ENCODE results near the gene CCDC24. TPM values are rescaled to one million over a fixed set of nuclear protein-coding genes. Genes with fewer than 3 reads are reported as not detected.

Gene CCDC24
- total RNA-seq, 2 donors from 2014 or later = 0.99 to 1.4 TPM

- ATAC-seq (replicated peaks in 1 of 2) = no peak
- no peak overlapping the region for H3K4me3 Mint-ChIP-seq
- H3K27ac Mint-ChIP-seq = no peak overlapping the region
- H3K4me1 Mint-ChIP-seq (ENCODE audit: low read depth) = no peaks in the 10 kb centered on the region
- H3K9me3 Mint-ChIP-seq = no peaks in the 10 kb centered on the region
- no peak for DNase-seq
- H3K36me3 Mint-ChIP-seq (ENCODE audit: insufficient read depth in 2 of 2) = peaks cover 4 to 5% of the 10 kb centered on the region in 2 donors
- no peaks in the 10 kb centered on the region for H3K27me3 Mint-ChIP-seq (ENCODE audit: low read depth)
These were observed 8.8 kb downstream of the CCDC24 start for GRCh38 chr1:44000122-44000665.

GRCh38 chr1:44002165-44002564 lies 10.8 kb downstream of the CCDC24 start:
- Mint-ChIP-seq H3K9me3 (no peaks in the 10 kb centered on the region), H3K4me1 (ENCODE audit: low read depth) (no peaks in the 10 kb centered on the region), H3K4me3 (no peak overlapping the region), H3K27ac (no peak overlapping the region), H3K27me3 (ENCODE audit: low read depth) (no peaks in the 10 kb centered on the region), H3K36me3 (ENCODE audit: insufficient read depth in 2 of 2) (peaks cover 4 to 5% of the 10 kb centered on the region in 2 donors)
- DNase-seq (no peak), ATAC-seq (replicated peaks in 1 of 2) (no peak)

GRCh38 chr1:44002606-44003157 lies 11.3 kb downstream of the CCDC24 start:
- H3K27ac Mint-ChIP-seq = no peak overlapping the region
- H3K27me3 Mint-ChIP-seq (ENCODE audit: low read depth) = no peaks in the 10 kb centered on the region
- no peak for ATAC-seq (replicated peaks in 1 of 2)
- no peak overlapping the region for H3K4me3 Mint-ChIP-seq
- DNase-seq = no peak
- peaks cover 4 to 5% of the 10 kb centered on the region in 2 donors for H3K36me3 Mint-ChIP-seq (ENCODE audit: insufficient read depth in 2 of 2)
- no peaks in the 10 kb centered on the region for H3K4me1 Mint-ChIP-seq (ENCODE audit: low read depth)
- H3K9me3 Mint-ChIP-seq = no peaks in the 10 kb centered on the region

- Mint-ChIP-seq H3K9me3 (no peaks in the 10 kb centered on the region), H3K27me3 (ENCODE audit: low read depth) (no peaks in the 10 kb centered on the region), H3K4me1 (ENCODE audit: low read depth) (no peaks in the 10 kb centered on the region), H3K27ac (no peak overlapping the region), H3K36me3 (ENCODE audit: insufficient read depth in 2 of 2) (peaks cover 0 to 2% of the 10 kb centered on the region in 2 donors), H3K4me3 (no peak overlapping the region)
- DNase-seq = no peak
- ATAC-seq (replicated peaks in 1 of 2) = no peak
These were observed 16.9 kb downstream of the CCDC24 start for GRCh38 chr1:44008259-44008658.

- H3K36me3 Mint-ChIP-seq (ENCODE audit: insufficient read depth in 2 of 2) = peaks cover 0 to 2% of the 10 kb centered on the region in 2 donors
- no peak for DNase-seq
- H3K27ac Mint-ChIP-seq = no peak overlapping the region
- H3K4me3 Mint-ChIP-seq = no peak overlapping the region
- no peak for ATAC-seq (replicated peaks in 1 of 2)
- peaks cover 15% of the 10 kb centered on the region for H3K4me1 Mint-ChIP-seq (ENCODE audit: low read depth)
- no peaks in the 10 kb centered on the region for H3K9me3 Mint-ChIP-seq
- no peaks in the 10 kb centered on the region for H3K27me3 Mint-ChIP-seq (ENCODE audit: low read depth)
These were observed 19.6 kb downstream of the CCDC24 start for GRCh38 chr1:44010935-44011471.

- DNase-seq (no peak), ATAC-seq (replicated peaks in 1 of 2) (no peak)
- H3K27me3 Mint-ChIP-seq (ENCODE audit: low read depth) = no peaks in the 10 kb centered on the region
- H3K4me1 Mint-ChIP-seq (ENCODE audit: low read depth) = peaks cover 15% of the 10 kb centered on the region
- H3K27ac Mint-ChIP-seq = no peak overlapping the region
- no peaks in the 10 kb centered on the region for H3K9me3 Mint-ChIP-seq
- H3K4me3 Mint-ChIP-seq = no peak overlapping the region
- peaks cover 0 to 2% of the 10 kb centered on the region in 2 donors for H3K36me3 Mint-ChIP-seq (ENCODE audit: insufficient read depth in 2 of 2)
These were observed 21.0 kb downstream of the CCDC24 start for GRCh38 chr1:44012404-44012803.

DNA sequence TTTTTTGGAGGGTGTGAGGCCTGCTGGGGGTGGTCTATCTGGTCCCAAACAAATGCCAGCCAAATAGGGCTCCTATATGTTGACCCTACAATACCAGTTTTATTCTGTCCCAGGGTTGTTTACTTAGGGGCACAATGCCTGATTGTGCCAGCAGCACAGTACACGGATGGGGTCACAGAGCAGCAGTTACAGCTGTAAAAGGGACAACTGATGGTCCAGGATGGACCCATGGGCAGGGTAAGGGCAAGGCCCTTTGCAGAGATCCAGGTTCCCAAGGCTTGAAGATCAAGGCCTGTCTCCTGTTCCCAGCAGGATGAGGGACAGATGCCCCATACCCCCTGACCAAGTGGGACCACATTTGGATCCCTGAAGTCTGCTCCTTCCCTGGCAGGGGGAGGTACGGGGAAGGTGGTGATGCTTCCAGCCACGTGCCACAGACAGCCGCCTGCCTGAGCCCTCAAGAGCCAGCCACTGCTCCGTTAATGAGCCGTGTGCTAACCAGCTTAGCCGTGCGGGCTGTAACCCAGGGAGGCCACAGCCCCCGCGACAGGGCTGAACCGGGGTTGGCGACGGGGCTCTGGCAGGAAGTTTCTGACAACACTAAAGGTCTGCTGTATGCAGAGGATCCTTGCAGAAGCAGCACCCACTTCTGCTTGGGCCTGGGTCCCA lies 21.7 kb downstream of the CCDC24 start:
- Mint-ChIP-seq H3K27me3 (ENCODE audit: low read depth) (no peaks in the 10 kb centered on the region), H3K4me1 (ENCODE audit: low read depth) (peaks cover 15% of the 10 kb centered on the region), H3K4me3 (no peak overlapping the region), H3K27ac (no peak overlapping the region), H3K9me3 (no peaks in the 10 kb centered on the region), H3K36me3 (ENCODE audit: insufficient read depth in 2 of 2) (peaks cover 1 to 2% of the 10 kb centered on the region in 2 donors)
- DNase-seq (no peak), ATAC-seq (replicated peaks in 1 of 2) (no peak)

- Mint-ChIP-seq H3K4me3 (no peak overlapping the region), H3K9me3 (no peaks in the 10 kb centered on the region), H3K27me3 (ENCODE audit: low read depth) (no peaks in the 10 kb centered on the region), H3K4me1 (ENCODE audit: low read depth) (peaks cover 15% of the 10 kb centered on the region), H3K27ac (no peak overlapping the region), H3K36me3 (ENCODE audit: insufficient read depth in 2 of 2) (peaks cover 1 to 2% of the 10 kb centered on the region in 2 donors)
- ATAC-seq (replicated peaks in 1 of 2) (no peak), DNase-seq (no peak)
These were observed 22.6 kb downstream of the CCDC24 start for GRCh38 chr1:44013949-44014348.

DNA sequence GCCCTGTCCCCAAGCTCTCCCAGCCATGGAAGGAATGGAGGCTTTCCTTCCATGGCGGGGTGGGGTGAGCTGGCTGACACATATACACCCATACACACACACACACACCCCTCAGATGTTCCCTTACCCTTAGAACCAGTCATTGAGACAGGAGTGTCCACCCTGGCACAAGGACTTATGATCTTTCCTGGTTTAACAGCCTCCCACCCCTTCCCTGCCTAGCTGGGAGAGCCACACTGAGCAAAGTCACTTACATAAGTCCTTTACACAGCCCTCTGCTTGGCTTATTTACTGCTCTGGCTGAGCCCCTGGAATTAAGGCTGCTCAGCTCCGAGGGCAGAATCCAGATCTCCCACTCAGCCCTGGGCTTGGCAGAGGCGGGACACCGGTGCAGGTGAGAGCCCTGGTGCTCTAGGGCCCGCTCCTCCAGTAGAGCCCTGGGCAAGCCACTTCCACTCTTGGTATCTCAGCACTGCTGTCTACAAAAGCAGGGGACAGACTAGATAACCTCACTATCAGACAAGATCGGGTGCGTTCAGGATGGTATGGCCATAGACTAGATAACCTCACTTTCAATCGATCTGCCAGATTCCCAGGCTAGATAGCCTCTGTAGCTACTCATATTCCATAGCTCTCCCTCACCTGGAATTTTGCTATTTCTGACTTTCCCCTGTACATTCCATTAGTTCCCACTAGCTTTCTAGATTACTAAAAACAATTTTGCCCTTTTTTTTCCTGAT lies 23.1 kb downstream of the CCDC24 start:
- DNase-seq = no peak
- H3K27me3 Mint-ChIP-seq (ENCODE audit: low read depth) = no peaks in the 10 kb centered on the region
- H3K27ac Mint-ChIP-seq = no peak overlapping the region
- no peaks in the 10 kb centered on the region for H3K9me3 Mint-ChIP-seq
- ATAC-seq (replicated peaks in 1 of 2) = no peak
- H3K4me3 Mint-ChIP-seq = no peak overlapping the region
- H3K36me3 Mint-ChIP-seq (ENCODE audit: insufficient read depth in 2 of 2) = peaks cover 1 to 2% of the 10 kb centered on the region in 2 donors
- H3K4me1 Mint-ChIP-seq (ENCODE audit: low read depth) = peaks cover 15% of the 10 kb centered on the region

DNA sequence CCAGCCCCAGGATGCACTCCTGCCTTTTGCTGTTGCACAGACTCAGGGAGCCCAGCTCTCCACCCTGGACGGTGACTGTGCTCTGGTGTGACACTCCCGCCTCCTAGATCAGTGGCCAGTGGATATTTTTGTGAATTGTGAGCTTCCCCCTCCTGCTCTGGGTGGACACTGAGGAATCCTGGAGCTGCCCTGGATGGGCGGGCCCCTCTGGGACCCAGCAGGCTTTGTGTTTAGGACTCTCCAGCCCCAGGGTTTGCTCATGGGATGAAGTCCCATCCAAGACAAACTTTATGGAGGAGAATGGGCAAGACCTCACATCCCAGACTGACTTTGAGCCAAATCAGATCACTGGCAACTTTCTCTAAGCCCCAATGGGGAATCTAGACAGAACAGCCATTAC lies 23.8 kb downstream of the CCDC24 start:
- Mint-ChIP-seq H3K4me1 (ENCODE audit: low read depth) (peaks cover 15% of the 10 kb centered on the region), H3K9me3 (no peaks in the 10 kb centered on the region), H3K27ac (no peak overlapping the region), H3K4me3 (no peak overlapping the region), H3K36me3 (ENCODE audit: insufficient read depth in 2 of 2) (peaks cover 0 to 1% of the 10 kb centered on the region in 2 donors), H3K27me3 (ENCODE audit: low read depth) (no peaks in the 10 kb centered on the region)
- no peak for ATAC-seq (replicated peaks in 1 of 2)
- DNase-seq = no peak

GRCh38 chr1:44016041-44016889 lies 24.9 kb downstream of the CCDC24 start:
- DNase-seq = no peak
- Mint-ChIP-seq H3K4me1 (ENCODE audit: low read depth) (peaks cover 15% of the 10 kb centered on the region), H3K4me3 (no peak overlapping the region), H3K36me3 (ENCODE audit: insufficient read depth in 2 of 2) (peaks cover 1 to 2% of the 10 kb centered on the region in 2 donors), H3K27ac (no peak overlapping the region), H3K9me3 (no peaks in the 10 kb centered on the region), H3K27me3 (ENCODE audit: low read depth) (no peaks in the 10 kb centered on the region)
- no peak for ATAC-seq (replicated peaks in 1 of 2)

- no peak overlapping the region for H3K27ac Mint-ChIP-seq
- no peak for DNase-seq
- peaks cover 3 to 4% of the 10 kb centered on the region in 2 donors for H3K36me3 Mint-ChIP-seq (ENCODE audit: insufficient read depth in 2 of 2)
- ATAC-seq (replicated peaks in 1 of 2) = no peak
- H3K27me3 Mint-ChIP-seq (ENCODE audit: low read depth) = no peaks in the 10 kb centered on the region
- H3K9me3 Mint-ChIP-seq = no peaks in the 10 kb centered on the region
- no peak overlapping the region for H3K4me3 Mint-ChIP-seq
- H3K4me1 Mint-ChIP-seq (ENCODE audit: low read depth) = peaks cover 15% of the 10 kb centered on the region
These were observed 25.5 kb downstream of the CCDC24 start for GRCh38 chr1:44016890-44017400.

Measured in activated T-cell treated with anti-CD3 and anti-CD28 coated beads, Interleukin-2, amount 50 U/mL, for 72 hours (primary cell).